A549 treated with Mapracorat at 1 μM for 4 hours (cell line): ENCODE data around the gene KDM5B. TPM values are rescaled to one million over a fixed set of nuclear protein-coding genes. Genes with fewer than 3 reads are reported as not detected.

Experiments used
- total RNA-seq: library from RNA; stranded (reverse); fragments of 200-300 nt; extraction: Qiagen RNA extraction; gene quantifications from 5 replicates; pipeline ENCODE4 v1.2.3, GENCODE V29; 2022

Gene KDM5B
- 12.7 to 17.2 TPM (median 15.9 TPM) in 5 replicates for total RNA-seq

DNA sequence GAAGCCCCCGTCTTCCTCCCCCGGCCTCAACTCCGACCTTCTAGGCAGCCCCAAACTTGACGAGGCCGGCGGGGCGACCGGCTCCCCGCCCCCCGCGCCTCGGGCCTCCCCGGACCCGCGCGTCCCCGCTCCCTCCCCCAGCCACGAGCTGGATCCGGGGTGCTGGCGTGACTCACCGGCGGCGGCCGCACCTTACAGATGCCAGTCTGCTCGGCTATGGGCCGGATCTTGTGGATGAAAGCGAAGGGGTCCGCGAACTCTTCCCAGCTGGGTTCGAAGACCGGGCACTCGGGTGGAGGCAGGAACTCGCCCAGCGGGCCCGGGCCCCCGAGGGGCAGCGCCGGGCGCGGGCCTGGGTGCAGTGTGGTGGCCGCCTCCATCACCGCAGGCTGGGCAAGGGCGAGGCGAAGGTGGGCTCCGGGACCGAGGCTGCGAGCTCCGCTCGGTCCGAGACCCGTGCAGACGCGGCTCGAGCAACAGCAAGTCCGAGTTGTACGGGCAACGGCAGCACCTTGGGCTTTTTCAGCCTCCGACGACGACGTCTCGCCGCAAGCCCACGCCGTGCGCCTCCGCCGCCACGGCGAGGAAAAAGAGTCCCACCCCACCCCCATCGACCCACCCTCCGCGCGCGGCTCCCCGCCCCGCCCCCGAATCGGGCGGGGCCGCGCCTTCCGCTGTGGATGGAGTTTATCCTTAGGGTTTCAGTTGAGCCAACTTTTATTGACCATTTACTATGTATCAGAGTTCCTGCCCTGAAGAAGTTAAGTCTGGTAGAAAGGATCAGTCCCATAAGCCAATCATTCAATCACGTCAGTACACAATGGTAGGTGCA, at the start of gene KDM5B:
Gene KDM5B (minus strand): TSS at position 496 of the 832 bp plus-strand sequence. CDS start 116 bp downstream, at position 380.

GRCh38 chr1:202810615-202811295, 2.5 kb upstream of the KDM5B start, which contains the start of gene PCAT6:
Gene PCAT6 (plus strand): TSS chr1:202810954.

GRCh38 chr1:202710070-202711045, 97.9 kb downstream of the KDM5B start, which contains the start of gene SYT2:
Gene SYT2 (minus strand): TSS chr1:202710454. CDS start chr1:202605772, 104,682 bp downstream.

Other genes starting within 250 kb of the KDM5B start
- gene SYT2, start 98.0 kb downstream of the KDM5B start, total RNA-seq = 0.23 to 0.38 TPM (median 0.31 TPM) in 5 replicates
- gene PCAT6, start 2.5 kb upstream of the KDM5B start, total RNA-seq = 2.8 to 5.1 TPM (median 3.8 TPM) in 5 replicates
- gene RABIF, start 80.7 kb upstream of the KDM5B start, total RNA-seq = 13.4 to 15.9 TPM (median 13.6 TPM) in 5 replicates
- gene KLHL12, start 118.8 kb upstream of the KDM5B start, total RNA-seq = 17.3 to 18.4 TPM (median 17.5 TPM) in 5 replicates
- gene ADIPOR1, start 149.9 kb upstream of the KDM5B start, total RNA-seq = 56.6 to 63.5 TPM (median 63.4 TPM) in 5 replicates
- gene CYB5R1, start 158.8 kb upstream of the KDM5B start, total RNA-seq = 20.2 to 23.5 TPM (median 20.8 TPM) in 5 replicates
- gene TMEM183A, start 199.0 kb upstream of the KDM5B start, total RNA-seq = 42.6 to 50.8 TPM (median 47.2 TPM) in 5 replicates
- 0.29 to 0.89 TPM (median 0.45 TPM) in 5 replicates for gene PPFIA4, start 218.1 kb upstream of the KDM5B start, total RNA-seq